Astrocyte of the cerebellum (primary cell): Measurements from ENCODE around the gene DIAPH1.

Experiments
- DNase-seq: peaks from one replicate; pipeline ENCODE4 v3.0.0-alpha.2; 2011; ENCODE audit warnings: low read depth
- H3K4me3 ChIP-seq: 2 replicates; pipeline ENCODE4 v1.5.1; 2011; ENCODE audit warnings: mild to moderate bottlenecking, low read depth, low read length, moderate library complexity
- CTCF ChIP-seq: IDR thresholded peaks from 2 replicates; pipeline ENCODE4 v1.5.1; 2012; ENCODE audit warnings: low read length, low read depth, moderate library complexity, mild to moderate bottlenecking; ENCODE audit errors: missing control alignments
- in situ Hi-C: cut with HindIII; loops from 2 replicates; pipeline ENCODE4 v1.10.0; 2017; ENCODE audit warnings: low sequenced_read_pairs

The DIAPH1 gene

DNA sequence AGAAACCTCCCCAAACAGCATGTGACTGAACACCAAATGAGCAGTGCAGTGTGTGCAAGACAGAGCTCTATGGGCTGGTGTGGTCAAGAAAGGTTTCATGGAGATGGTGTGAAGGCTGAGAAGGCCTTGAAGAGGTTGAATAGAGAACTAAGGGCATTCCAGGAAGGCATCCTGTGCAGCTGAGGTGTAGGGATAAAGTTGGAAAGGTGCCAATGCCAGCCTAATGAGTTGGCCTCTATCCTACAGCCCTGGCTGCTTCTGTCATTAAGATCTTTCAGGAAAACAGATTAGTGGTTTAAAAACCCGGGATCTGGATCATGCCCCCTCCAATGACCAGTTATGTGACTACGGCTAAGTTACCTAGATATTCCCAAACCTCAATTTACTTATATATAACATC lies 13.8 kb upstream of the DIAPH1 start:
- no peak for TF ChIP-seq CTCF
- no peak for DNase-seq
- in situ Hi-C loops: no loop called here
- no peak overlapping the region for H3K4me3 ChIP-seq

DNA sequence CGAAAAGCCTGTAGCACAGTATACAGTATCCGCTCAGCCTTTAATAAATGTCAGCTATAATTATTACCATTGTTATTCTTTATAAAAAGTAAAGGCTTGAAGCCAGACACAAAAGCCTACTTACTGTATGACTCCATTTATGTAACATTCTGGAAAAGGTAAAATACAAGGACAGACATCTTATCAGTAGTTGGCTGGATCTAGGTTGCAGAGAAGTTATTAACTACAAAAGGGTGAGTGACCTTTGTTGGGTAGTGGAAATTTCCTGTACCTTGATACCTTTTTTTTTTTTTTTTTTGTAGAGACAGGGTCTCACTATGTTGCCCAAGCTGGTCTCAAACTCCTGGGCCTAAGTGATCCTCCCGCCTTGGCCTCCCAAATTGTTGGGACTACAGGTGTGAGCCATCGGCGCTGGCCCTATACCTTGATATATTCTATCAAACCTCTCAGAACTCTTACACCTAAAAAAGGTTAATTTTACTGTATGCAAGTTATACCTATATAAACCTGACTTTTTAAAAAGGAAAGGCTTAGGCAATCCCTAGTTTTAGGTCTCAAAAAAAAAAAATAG lies 11.9 kb upstream of the DIAPH1 start:
- in situ Hi-C loops: no loop called here
- no peak for DNase-seq
- TF ChIP-seq CTCF: no peak
- H3K4me3 ChIP-seq: no peak overlapping the region

DNA sequence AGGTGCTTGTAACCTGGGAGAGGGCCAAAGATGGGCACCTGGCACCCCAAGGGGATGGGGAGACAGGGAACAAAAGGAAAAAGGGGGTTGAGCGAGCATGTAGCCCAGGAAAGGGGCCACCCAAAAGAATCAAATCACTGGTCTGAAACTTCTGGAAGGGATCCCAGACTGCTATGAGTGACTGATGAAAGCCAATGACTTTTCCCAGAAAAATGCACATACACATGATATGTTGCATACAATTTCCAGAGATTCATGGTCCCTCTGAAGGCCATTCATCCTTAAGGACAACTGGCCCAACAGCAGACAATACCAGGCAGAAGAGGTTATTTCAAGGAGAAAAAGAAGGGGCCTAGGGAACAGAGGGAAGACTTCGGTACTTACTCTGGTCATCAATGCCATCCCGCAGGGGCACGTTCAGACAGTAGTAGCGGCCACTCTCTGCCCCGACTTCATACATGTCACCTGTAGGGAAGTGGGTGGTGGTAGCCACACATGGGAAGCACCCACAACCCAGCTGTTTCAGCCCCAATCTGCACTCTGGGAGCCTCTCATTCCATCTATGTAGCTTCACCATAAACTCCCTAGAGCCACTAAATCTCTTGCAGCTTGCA lies 9.5 kb upstream of the DIAPH1 start:
- in situ Hi-C loops: no loop called here
- no peak overlapping the region for H3K4me3 ChIP-seq
- DNase-seq: no peak
- no peak for TF ChIP-seq CTCF

DNA sequence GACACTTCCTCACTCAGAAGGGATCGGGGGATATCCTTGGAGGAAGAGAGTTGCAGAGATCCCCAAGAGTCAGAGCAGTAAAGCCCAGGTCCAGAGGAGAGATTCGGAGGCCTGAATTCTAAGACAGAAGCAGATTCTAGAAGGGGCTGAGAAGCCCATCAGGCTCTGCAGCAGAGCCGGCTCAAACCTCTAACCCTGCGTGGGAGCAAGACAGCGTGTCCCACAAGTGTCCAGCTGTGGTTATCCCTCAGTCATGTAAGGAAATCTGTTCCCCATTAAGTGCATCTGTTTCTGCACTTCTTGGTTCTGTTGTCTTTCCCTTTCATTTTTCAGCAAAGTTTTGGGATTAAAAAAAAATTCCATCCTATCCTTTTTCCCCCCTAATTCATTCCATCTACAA lies 4.8 kb upstream of the DIAPH1 start:
- in situ Hi-C loops: no loop called here
- H3K4me3 ChIP-seq: no peak overlapping the region
- no peak for DNase-seq
- no peak for TF ChIP-seq CTCF

- in situ Hi-C loops: no loop called here
- TF ChIP-seq CTCF: no peak
- DNase-seq: no peak
- no peak overlapping the region for H3K4me3 ChIP-seq
Measured at GRCh38 chr5:141623186-141623585, 4.4 kb upstream of the DIAPH1 start.

DNA sequence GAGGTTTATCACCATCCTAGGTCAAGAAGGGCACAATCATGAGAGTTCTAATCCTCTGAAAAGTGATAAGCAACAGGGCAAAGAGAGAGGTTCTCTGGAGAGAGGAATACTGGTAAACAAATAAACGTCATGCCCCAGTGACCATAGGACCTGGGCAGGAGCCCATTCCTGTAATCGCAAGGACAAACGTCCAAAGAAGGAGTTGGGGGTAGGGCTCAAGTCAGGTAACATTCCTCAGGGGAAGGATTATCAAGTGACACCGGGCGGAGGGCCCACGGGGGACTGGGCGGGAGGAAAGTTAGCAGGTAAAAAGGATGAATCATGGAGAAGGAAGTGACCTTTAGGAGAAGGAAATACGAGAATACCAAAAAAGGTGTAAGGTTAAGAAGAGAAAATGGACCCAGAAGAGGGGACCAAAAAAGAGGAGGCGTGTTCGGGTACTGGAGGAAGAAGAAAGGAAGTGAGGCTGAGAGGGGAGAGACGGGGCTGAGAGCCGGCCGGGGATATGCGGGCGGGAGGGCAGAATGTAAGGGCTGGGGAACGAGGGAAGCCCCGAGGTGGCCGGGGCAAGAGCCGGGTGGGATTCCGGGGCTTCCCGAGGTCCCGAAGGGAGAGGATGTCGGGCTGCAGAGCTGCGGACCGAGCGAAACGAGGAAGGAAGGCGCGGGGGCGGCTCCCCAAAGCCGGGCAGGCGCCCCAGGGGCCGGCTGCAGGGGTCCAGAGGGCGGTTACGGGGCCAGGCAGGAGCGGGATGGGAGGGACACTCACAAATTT lies 583 bp downstream of the DIAPH1 start:
- H3K4me3 ChIP-seq: peak overlapping the region; percentile 86
- TF ChIP-seq CTCF: no peak
- in situ Hi-C loops: no loop called here
- DNase-seq: no peak
